HG03159 (cell line): ENCODE measurements around the gene CNGA3.
"Not testable (repeated sequence)": the region's sequence is repeated elsewhere in the genome, so short reads cannot be mapped to it uniquely, and the experiment has no call there.

Experiments used
- ATAC-seq: cut with Tn5 transposase; IDR thresholded peaks from one replicate; pipeline ENCODE4 v1.9.1; 2021; ENCODE audit warnings: mild to moderate bottlenecking, moderate library complexity; ENCODE audit not compliant: unreplicated experiment

The CNGA3 gene

GRCh38 chr2:98346311-98347236 lies at the start of gene CNGA3:
Gene CNGA3 (plus strand): TSS chr2:98346456. CDS start chr2:98369976, 23,520 bp downstream.
- ATAC-seq, result no peak

GRCh38 chr2:98297817-98298682 lies 48.2 kb upstream of the CNGA3 start:
- no peak for ATAC-seq

- ATAC-seq, result no peak
Observed at GRCh38 chr2:98298683-98299164, 47.5 kb upstream of the CNGA3 start.

- no peak for ATAC-seq
Observed at GRCh38 chr2:98299211-98299905, 46.9 kb upstream of the CNGA3 start.

- no peak for ATAC-seq
Observed at GRCh38 chr2:98300141-98300874, 45.9 kb upstream of the CNGA3 start.

- no peak for ATAC-seq
Observed at GRCh38 chr2:98301469-98301868, 44.8 kb upstream of the CNGA3 start.

- not testable (repeated sequence) for ATAC-seq
Observed at GRCh38 chr2:98307131-98307696, 39.0 kb upstream of the CNGA3 start.

GRCh38 chr2:98308068-98308467 lies 38.2 kb upstream of the CNGA3 start:
- ATAC-seq, result no peak

GRCh38 chr2:98308532-98308931 lies 37.7 kb upstream of the CNGA3 start:
- no peak for ATAC-seq

GRCh38 chr2:98309580-98309979 lies 36.7 kb upstream of the CNGA3 start:
- no peak for ATAC-seq

- no peak for ATAC-seq
Observed at GRCh38 chr2:98310010-98310409, 36.2 kb upstream of the CNGA3 start.

- ATAC-seq, result no peak
Observed at GRCh38 chr2:98311090-98311489, 35.2 kb upstream of the CNGA3 start.

- no peak for ATAC-seq
Observed at GRCh38 chr2:98311771-98312545, 34.3 kb upstream of the CNGA3 start.

GRCh38 chr2:98313492-98314250 lies 32.6 kb upstream of the CNGA3 start:
- ATAC-seq, result no peak

GRCh38 chr2:98314251-98314650 lies 32.0 kb upstream of the CNGA3 start:
- no peak for ATAC-seq

GRCh38 chr2:98315957-98316356 lies 30.3 kb upstream of the CNGA3 start:
- no peak for ATAC-seq

- no peak for ATAC-seq
Observed at GRCh38 chr2:98317214-98317613, 29.0 kb upstream of the CNGA3 start.

GRCh38 chr2:98320171-98320570 lies 26.1 kb upstream of the CNGA3 start:
- ATAC-seq, result not testable (repeated sequence)
